Measurements from ENCODE around the gene FES.

FES gene

DNA sequence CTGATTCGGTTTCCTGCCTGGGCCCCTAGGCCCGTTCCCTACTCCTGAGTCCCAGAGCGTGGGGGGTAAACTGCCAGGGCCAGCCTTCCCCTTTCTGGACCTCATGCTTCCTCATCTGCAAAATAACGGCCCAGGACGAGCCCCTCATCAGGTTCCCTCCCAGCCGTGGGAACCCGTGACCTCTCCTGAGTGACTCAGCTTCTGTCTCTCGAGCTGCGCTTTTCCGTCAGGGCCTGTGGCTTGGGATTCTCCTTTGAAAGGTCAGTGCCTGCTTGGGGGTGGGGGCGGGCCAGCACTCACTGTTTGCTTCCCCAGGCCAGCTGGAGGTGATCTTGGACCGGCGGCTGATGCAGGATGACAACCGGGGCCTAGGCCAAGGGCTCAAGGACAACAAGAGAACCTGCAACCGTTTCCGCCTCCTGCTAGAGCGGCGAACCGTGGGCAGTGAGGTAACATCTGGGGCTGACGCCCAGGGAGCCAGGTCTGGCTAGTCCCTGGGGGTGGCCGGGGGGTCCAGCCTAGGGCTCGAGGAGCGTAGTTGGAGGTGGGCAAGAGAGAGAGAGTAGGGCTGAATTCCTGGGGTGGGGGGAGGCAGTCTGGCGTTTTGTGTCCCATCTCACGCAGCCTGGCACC, 31.6 kb downstream of the FES start:
- POLR2A ChIA-PET = no interaction called here
- no peak for DNase-seq (ENCODE audit: extremely low spot score)
- CTCF ChIA-PET = interaction anchor here (0.8 to 4.8 kb wide), 3 partner anchors 10 to 17 kb away, joined by 3 to 38 read pairs (median 36); partner anchors contain the start of genes HDDC3, MAN2A2 and UNC45A
- TF ChIP-seq, protein P1, sequence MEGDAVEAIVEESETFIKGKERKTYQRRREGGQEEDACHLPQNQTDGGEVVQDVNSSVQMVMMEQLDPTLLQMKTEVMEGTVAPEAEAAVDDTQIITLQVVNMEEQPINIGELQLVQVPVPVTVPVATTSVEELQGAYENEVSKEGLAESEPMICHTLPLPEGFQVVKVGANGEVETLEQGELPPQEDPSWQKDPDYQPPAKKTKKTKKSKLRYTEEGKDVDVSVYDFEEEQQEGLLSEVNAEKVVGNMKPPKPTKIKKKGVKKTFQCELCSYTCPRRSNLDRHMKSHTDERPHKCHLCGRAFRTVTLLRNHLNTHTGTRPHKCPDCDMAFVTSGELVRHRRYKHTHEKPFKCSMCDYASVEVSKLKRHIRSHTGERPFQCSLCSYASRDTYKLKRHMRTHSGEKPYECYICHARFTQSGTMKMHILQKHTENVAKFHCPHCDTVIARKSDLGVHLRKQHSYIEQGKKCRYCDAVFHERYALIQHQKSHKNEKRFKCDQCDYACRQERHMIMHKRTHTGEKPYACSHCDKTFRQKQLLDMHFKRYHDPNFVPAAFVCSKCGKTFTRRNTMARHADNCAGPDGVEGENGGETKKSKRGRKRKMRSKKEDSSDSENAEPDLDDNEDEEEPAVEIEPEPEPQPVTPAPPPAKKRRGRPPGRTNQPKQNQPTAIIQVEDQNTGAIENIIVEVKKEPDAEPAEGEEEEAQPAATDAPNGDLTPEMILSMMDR (IDR thresholded peaks at IDR 0.05; ENCODE audit: control extremely low read depth, extremely low read depth, low read depth, missing control alignments) = no peak

DNA sequence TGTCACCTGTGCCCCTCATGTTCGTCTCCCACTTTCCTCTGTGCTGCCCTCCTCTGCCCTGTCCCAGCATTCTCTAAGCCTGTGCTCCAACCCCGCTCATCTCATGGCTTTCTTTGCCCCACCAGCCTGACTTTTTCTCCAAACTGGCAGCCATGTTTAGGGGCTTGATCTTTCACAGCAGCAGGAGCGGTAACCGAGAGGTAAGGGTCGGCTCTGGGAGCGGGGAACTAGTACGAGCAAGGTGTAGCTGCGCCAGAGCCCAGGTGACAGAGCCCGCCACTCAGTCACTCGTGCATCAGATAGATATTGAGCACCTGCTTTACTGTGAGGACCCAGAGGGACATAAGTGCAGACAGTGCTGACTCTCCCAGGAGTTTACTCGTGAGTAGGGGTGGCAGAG, 32.2 kb downstream of the FES start:
- CTCF ChIA-PET = interaction anchor here (3.7 to 4.8 kb wide), 2 partner anchors 13 to 16 kb away, joined by 36 to 38 read pairs; partner anchors contain the start of genes HDDC3, MAN2A2 and UNC45A
- POLR2A ChIA-PET = no interaction called here
- no peak for DNase-seq (ENCODE audit: extremely low spot score)
- TF ChIP-seq, protein P1 (IDR thresholded peaks at IDR 0.05; ENCODE audit: control extremely low read depth, extremely low read depth, low read depth, missing control alignments) = no peak

DNA sequence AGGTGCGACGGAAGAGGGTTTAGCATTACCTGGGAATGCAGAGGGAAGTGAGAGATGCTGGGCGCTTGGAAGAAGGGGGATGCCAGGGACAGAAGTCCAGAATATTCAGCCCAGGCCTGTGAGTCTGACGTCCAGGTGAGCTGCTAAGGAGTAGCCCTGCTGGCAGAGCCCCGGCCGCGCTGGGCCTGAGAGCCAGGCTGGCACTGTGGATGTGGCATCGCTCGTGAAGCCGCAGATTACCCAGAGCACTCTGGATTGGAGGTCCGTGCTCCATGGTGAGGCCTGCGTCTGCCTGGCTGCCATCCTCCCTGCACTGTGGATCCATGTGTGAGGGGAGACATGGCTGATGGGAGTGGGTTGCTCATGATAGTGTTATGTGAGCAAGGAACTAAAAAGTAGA, 33.3 kb downstream of the FES start:
- ChIA-PET CTCF (interaction anchor here (1.1 to 4.8 kb wide), 2 partner anchors 15 to 24 kb away, joined by 3 to 38 read pairs; partner anchors contain the start of genes HDDC3 and UNC45A), POLR2A (no interaction called here)
- DNase-seq (ENCODE audit: extremely low spot score) = no peak
- TF ChIP-seq, protein P1 (IDR thresholded peaks at IDR 0.05; ENCODE audit: control extremely low read depth, extremely low read depth, low read depth, missing control alignments) = no peak

DNA sequence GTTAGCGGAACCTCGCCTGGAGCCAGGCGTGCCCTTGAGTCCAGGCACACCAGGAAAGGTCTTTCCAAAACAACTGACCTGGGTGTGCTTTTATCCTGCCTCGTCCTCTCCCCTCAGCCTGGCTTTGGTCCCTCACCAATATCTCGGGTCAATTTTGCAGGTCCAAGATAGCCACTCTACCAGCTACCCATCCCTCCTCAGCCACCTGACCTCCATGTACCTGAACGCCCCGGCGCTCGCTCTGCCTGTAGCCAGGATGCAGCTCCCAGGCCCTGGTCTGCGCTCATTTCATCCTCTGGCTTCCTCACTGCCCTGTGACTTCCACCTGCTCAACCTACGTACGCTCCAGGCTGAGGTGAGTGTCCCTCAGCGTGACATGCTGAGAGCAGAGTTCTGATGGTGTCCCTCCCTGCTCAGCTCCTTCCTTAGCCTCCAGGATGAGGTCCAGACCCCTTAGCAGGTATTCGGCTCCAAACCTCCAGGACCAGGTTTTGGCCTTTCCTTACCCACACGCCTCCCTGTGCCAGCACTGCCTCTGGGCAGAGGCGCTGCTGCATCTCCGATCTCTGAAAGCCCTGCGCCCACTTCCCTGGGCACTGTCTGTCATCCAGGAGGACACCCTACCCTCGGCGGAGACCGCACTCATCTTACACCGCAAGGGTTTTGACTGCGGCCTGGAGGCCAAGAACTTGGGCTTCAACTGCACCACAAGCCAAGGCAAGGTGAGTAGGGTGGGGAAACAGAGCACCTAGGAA, 33.9 kb downstream of the FES start:
- ChIA-PET CTCF (interaction anchor here (1.1 to 4.8 kb wide), 4 partner anchors 15 to 23 kb away, joined by 3 to 38 read pairs (median 4); partner anchors contain the start of genes HDDC3, MAN2A2 and UNC45A), POLR2A (no interaction called here)
- DNase-seq (ENCODE audit: extremely low spot score) = no peak
- TF ChIP-seq, protein P1 (IDR thresholded peaks at IDR 0.05; ENCODE audit: control extremely low read depth, extremely low read depth, low read depth, missing control alignments) = no peak

DNA sequence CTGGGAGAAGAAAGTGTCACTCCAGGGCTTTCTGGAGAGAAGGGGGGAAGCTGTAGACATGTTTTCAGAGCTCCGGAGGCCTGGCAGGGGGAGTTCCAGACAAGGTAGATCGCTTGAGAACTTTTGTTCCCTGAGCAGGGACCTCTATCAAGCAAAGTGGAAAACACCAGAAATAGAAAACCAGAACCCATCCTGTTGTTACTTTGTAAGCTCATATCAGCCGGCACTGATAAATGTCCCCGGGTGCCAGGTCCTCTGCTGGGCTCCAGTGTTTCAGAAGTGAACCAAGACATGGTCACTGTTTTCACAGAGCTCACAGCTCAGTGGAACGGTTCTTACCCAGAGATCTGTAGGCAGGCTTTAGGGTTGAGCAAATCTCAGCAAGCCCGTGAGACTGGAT, 34.5 kb downstream of the FES start:
- POLR2A ChIA-PET = interaction anchor here (0.6 kb wide), 1 partner anchor 53 kb away, joined by 7 read pairs; no protein-coding TSS in a partner anchor
- CTCF ChIA-PET = interaction anchor here (0.8 to 4.8 kb wide), 4 partner anchors 14 to 33 kb away, joined by 3 to 38 read pairs (median 4); partner anchors contain the start of genes HDDC3, MAN2A2 and UNC45A
- TF ChIP-seq, protein P1 (IDR thresholded peaks at IDR 0.05; ENCODE audit: control extremely low read depth, extremely low read depth, low read depth, missing control alignments) = no peak
- DNase-seq (ENCODE audit: extremely low spot score) = no peak

DNA sequence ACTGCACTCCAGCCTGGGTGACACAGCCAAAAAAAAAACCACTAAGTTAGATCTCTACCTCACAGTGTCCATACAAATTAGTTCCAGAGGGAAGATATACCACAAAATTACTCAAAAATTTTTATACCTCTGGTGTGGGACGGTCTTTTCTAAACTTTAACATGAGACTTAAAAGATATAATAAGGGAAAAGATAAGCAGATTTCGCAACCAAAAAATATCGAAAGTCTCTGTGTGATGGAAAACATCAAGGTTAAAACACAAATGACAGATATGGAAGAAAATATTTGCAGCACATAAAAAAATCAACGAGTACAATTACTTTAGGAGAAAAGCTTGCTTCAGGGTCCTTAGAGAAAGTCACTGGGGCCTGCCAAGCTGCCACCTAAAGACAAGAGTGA, 37.6 kb downstream of the FES start:
- TF ChIP-seq, protein P1 (IDR thresholded peaks at IDR 0.05; ENCODE audit: control extremely low read depth, extremely low read depth, low read depth, missing control alignments) = no peak
- no peak for DNase-seq (ENCODE audit: extremely low spot score)
- POLR2A ChIA-PET = interaction anchor here (1.3 kb wide), 1 partner anchor 19 kb away, joined by 3 read pairs; the partner anchor contains the start of gene MAN2A2
- CTCF ChIA-PET = interaction anchor here (1.2 to 7.3 kb wide), 4 partner anchors 11 to 35 kb away, joined by 3 to 113 read pairs (median 26); partner anchors contain the start of genes HDDC3, MAN2A2 and UNC45A

DNA sequence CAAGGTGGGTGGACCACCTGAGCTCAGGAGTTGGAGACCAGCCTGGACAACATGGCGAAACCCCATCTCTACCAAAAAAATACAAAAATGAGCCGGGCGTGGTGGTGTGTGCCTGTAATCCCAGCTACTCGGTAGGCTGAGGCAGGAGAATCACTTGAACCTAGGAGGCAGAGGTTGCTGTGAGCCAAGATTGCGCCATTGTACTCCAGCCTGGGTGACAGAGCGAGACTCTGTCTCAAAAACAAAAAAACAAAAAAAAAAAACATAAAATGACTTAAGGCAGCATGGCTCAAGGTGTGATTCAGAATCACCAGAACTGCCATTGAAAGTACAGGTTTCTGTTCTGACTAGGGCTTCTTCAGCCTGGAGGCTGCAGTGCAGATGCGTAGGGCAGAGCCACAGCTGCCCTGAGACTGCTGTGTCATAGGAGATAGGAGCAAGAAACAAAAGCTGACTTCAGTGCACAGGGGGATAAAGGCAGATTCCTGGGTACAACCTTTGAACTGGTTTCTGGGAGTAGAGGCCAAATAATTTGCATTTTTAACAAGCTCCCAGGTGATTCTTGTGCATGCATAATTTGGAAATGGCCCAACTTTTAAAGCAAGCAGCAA, 38.5 kb downstream of the FES start:
- POLR2A ChIA-PET = interaction anchor here (0.7 kb wide), 1 partner anchor 73 kb away, joined by 4 read pairs; no protein-coding TSS in a partner anchor
- peak; percentile 71 for DNase-seq (ENCODE audit: extremely low spot score)
- CTCF ChIA-PET = interaction anchor here (1.0 to 7.3 kb wide), 4 partner anchors 11 to 36 kb away, joined by 3 to 113 read pairs (median 26); partner anchors contain the start of genes HDDC3, MAN2A2 and UNC45A

Data from GM10248 (cell line).